ENCODE measurements around the gene CEP43.
A peak's percentile ranks its signal among the peaks of the same experiment; 100 is the strongest.

CEP43 gene

GRCh38 chr6:166969390-166970002 lies 29.7 kb upstream of the CEP43 start:
- DNase-seq: no peak

- DNase-seq: no peak
These were observed 29.1 kb upstream of the CEP43 start for GRCh38 chr6:166970091-166970490.

GRCh38 chr6:166970776-166971175 lies 28.4 kb upstream of the CEP43 start:
- no peak for DNase-seq

- no peak for DNase-seq
These were observed 27.9 kb upstream of the CEP43 start for GRCh38 chr6:166971271-166971670.

- no peak for DNase-seq
These were observed 27.1 kb upstream of the CEP43 start for GRCh38 chr6:166972101-166972500.

GRCh38 chr6:166976636-166977035 lies 22.6 kb upstream of the CEP43 start:
- DNase-seq: no peak

- no peak for DNase-seq
These were observed 21.3 kb upstream of the CEP43 start for GRCh38 chr6:166977621-166978525.

GRCh38 chr6:166980738-166981137 lies 18.5 kb upstream of the CEP43 start:
- DNase-seq: no peak

- no peak for DNase-seq
These were observed 11.7 kb upstream of the CEP43 start for GRCh38 chr6:166987448-166987847.

GRCh38 chr6:166987930-166988329 lies 11.3 kb upstream of the CEP43 start:
- no peak for DNase-seq

GRCh38 chr6:166988674-166989201 lies 10.5 kb upstream of the CEP43 start:
- DNase-seq: no peak

GRCh38 chr6:166989427-166990032 lies 9.7 kb upstream of the CEP43 start:
- DNase-seq: peak; percentile 48

GRCh38 chr6:166996406-166996805 lies 2.8 kb upstream of the CEP43 start:
- peak; percentile 85 for DNase-seq

GRCh38 chr6:166997348-166997747 lies 1.8 kb upstream of the CEP43 start:
- DNase-seq: no peak

GRCh38 chr6:166997768-166998255 lies 1.4 kb upstream of the CEP43 start:
- peak; percentile 77 for DNase-seq

- no peak for DNase-seq
These were observed 697 bp upstream of the CEP43 start for GRCh38 chr6:166998256-166999144.

- peak; percentile 23 for DNase-seq
These were observed 672 bp downstream of the CEP43 start for GRCh38 chr6:166999884-167000253.

GRCh38 chr6:167000759-167001158 lies 1.6 kb downstream of the CEP43 start:
- DNase-seq: no peak

GRCh38 chr6:167005350-167006159 lies 6.4 kb downstream of the CEP43 start:
- DNase-seq: no peak

- no peak for DNase-seq
These were observed 8.8 kb downstream of the CEP43 start for GRCh38 chr6:167007985-167008384.

GRCh38 chr6:167013067-167013466 lies 13.9 kb downstream of the CEP43 start:
- no peak for DNase-seq

- DNase-seq: no peak
These were observed 14.7 kb downstream of the CEP43 start for GRCh38 chr6:167013946-167014345.
